Heart left ventricle (tissue), 16 donors: ENCODE data around the gene ENTREP1. TPM values are rescaled to one million over a fixed set of nuclear protein-coding genes. Genes with fewer than 3 reads are reported as not detected.
"Not testable (repeated sequence)": the region's sequence is repeated elsewhere in the genome, so short reads cannot be mapped to it uniquely, and the experiment has no call there.

Source experiments
- ATAC-seq, 4 donors: fragments of 200-7000 bp; cut with Tn5 transposase; one replicate each; pipeline ENCODE4 v1.9.1; 2020 to 2022; ENCODE audit warnings: moderate library complexity in 4 of 4, mild to moderate bottlenecking in 3 of 4, moderate number of reproducible peaks in 1 of 4
- DNase-seq, 5 donors: peaks; one replicate each; pipeline ENCODE4 v3.0.0-alpha.2; 2020
- H3K27ac ChIP-seq, 12 donors: fragments of 200-600 bp; sonication (generic) in 4 of 12; one replicate each; pipeline versions ENCODE4 v1.5.0 to v1.8.0; 2016 to 2022; ENCODE audit warnings: mild to moderate bottlenecking in 2 of 12
- H3K27me3 ChIP-seq, 9 donors: fragments of 200-600 bp; sonication (generic) in 2 of 9; one replicate each; pipeline versions ENCODE4 v1.5.1 to v1.8.0; 2016 to 2022; ENCODE audit warnings: mild to moderate bottlenecking in 3 of 9
- H3K36me3 ChIP-seq, 9 donors: fragments of 200-600 bp; sonication (generic) in 2 of 9; one replicate each; pipeline versions ENCODE4 v1.5.0 to v1.8.0; 2018 to 2022; ENCODE audit warnings: mild to moderate bottlenecking in 2 of 9
- H3K4me1 ChIP-seq, 12 donors: fragments of 200-600 bp; sonication (generic) in 4 of 12; one replicate each; pipeline versions ENCODE4 v1.5.0 to v1.8.0; 2016 to 2022; ENCODE audit warnings: mild to moderate bottlenecking in 3 of 12
- H3K4me3 ChIP-seq, 12 donors: fragments of 200-600 bp; sonication (generic) in 4 of 12; one replicate each; pipeline versions ENCODE4 v1.5.0 to v1.8.0; 2017 to 2022; ENCODE audit warnings: mild to moderate bottlenecking in 9 of 12, moderate library complexity in 4 of 12
- H3K9me3 ChIP-seq, 12 donors: fragments of 200-600 bp; sonication (generic) in 4 of 12; one replicate each; pipeline versions ENCODE4 v1.5.0 to v1.8.0; 2016 to 2022; ENCODE audit warnings: mild to moderate bottlenecking in 1 of 12
- POLR2A ChIP-seq, 2 donors: fragments of 450-650 bp; IDR thresholded peaks; one replicate each; pipeline ENCODE4 v1.6.1; 2017; ENCODE audit warnings: antibody characterized with exemption in 2 of 2, mild to moderate bottlenecking in 2 of 2, moderate library complexity in 2 of 2
- WGBS, 4 donors: extraction: QIAGEN DNeasy Blood & Tissue Kit in 2 of 4; methylation state at CpG; one replicate each; pipeline versions ENCODE4 v1.1.5 to v1.1.7; 2013 to 2018; 5-methylcytosine and 5-hydroxymethylcytosine counted together
- intact Hi-C, 10 donors: fragments of 100-400 bp; cut with DNase I; formaldehyde crosslinking; loops; one replicate each; pipeline versions ENCODE4 v1.11.1 to v1.14.2; 2022
- polyA plus RNA-seq, 2 donors: library from polyadenylated mRNA; stranded (reverse); fragments of 200-250 nt; gene quantifications; one replicate each; pipeline ENCODE4 v1.2.3, GENCODE V29; 2013
- total RNA-seq, 9 donors: library from RNA; depleted of rRNA in 2 of 9; stranded (reverse); fragments of >200 nt in 2 of 9; fragmentation: NEBNext Ultra II Directional in 3 of 9; extraction: Animal tissue kit (Norgen Biotek cat#: 25700) in 3 of 9; gene quantifications; one replicate each; pipeline versions ENCODE4 v1.1.0 to v1.2.4, GENCODE V29; 2016 to 2023
- TF ChIP-seq, protein P1 (sequence below), 12 donors: fragments of 200-600 bp; sonication (generic) in 4 of 12; IDR thresholded peaks; one replicate each; pipeline versions ENCODE4 v1.5.0 to v1.8.0; 2018 to 2022; ENCODE audit warnings: antibody characterized with exemption in 12 of 12, mild to moderate bottlenecking in 5 of 12
- donor health status: ischemic (EF 13 %, LVEDD 7.1; RV severe dilation, severe dysfunction).
- donor health status: healthy with polysubstance abuse.
- donor health status: DM: no; HTN: yes; CAD: no.
- donor health status: DM: no; HTN: no; CAD: no.
- donor health status: ischemic (EF 25% LVEDD 6.9; RV normal size, moderate dysfunction).
- donor health status: ischemic (EF 25% LVEDD 5.7; RV mildly dilated, moderate dysfunction).
- donor health status: healthy.
- donor health status: DM: yes; HTN: yes; CAD: no.
- donor health status: ischemic (EF 35%, LVEDD 5.7; RV mildly dilated, moderate dysfunction).
- donor health status: nonischemic (EF 11% LVEDD 7.7; RV severe dilation, severe dysfunction).
- donor health status: DM: yes; HTN: yes; CAD: no.
- donor health status: PGD.
- donor health status: ischemic (EF 29% LVEDD 5.4; RV normal size, mild dysfunction).
- donor health status: nonischemic (EF 23%, LVEDD 6.1; RV moderate dilation, normal function).

ENTREP1 gene
- total and polyA plus RNA-seq, 11 donors: 12.6 to 29.1 (median 23.8) TPM

DNA sequence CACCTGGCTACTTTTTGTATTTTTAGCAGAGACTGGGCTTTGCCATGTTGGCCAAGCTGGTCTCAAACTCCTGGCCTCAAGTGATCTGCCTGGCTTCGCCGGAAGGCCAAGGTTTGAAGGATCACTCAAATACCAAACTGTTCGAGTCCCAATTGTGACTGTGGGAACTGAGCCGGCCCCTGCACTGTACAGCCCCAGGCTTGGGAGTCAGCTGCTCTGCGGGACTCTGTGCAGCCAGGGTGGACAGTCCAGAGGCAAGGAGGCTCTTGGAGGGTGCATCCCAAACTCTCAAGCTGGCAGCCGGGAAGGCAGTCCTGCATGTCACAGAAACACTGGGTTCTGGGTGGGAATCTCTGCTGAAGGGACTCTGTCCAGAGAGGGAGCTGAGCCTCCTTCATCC, 109.0 kb downstream of the ENTREP1 start:
- no peak for DNase-seq
- Histone ChIP-seq H3K4me1 (no peaks in the 10 kb centered on the region), H3K4me3 (no peak overlapping the region), H3K9me3 (peaks cover 0 to 12% (median 0%) of the 10 kb centered on the region in 12 donors), H3K27me3 (no peaks in the 10 kb centered on the region), H3K36me3 (no peaks in the 10 kb centered on the region), H3K27ac (no peak overlapping the region)
- 91 to 97% (median 96%) methylated on average over 6 of the region's 6 CpGs for WGBS, 4 donors
- ATAC-seq: no peak
- intact Hi-C loops: no loop called here
- no peak for TF ChIP-seq POLR2A (IDR thresholded peaks at IDR 0.05)
- TF ChIP-seq, protein P1, sequence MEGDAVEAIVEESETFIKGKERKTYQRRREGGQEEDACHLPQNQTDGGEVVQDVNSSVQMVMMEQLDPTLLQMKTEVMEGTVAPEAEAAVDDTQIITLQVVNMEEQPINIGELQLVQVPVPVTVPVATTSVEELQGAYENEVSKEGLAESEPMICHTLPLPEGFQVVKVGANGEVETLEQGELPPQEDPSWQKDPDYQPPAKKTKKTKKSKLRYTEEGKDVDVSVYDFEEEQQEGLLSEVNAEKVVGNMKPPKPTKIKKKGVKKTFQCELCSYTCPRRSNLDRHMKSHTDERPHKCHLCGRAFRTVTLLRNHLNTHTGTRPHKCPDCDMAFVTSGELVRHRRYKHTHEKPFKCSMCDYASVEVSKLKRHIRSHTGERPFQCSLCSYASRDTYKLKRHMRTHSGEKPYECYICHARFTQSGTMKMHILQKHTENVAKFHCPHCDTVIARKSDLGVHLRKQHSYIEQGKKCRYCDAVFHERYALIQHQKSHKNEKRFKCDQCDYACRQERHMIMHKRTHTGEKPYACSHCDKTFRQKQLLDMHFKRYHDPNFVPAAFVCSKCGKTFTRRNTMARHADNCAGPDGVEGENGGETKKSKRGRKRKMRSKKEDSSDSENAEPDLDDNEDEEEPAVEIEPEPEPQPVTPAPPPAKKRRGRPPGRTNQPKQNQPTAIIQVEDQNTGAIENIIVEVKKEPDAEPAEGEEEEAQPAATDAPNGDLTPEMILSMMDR (IDR thresholded peaks at IDR 0.05): no peak

DNA sequence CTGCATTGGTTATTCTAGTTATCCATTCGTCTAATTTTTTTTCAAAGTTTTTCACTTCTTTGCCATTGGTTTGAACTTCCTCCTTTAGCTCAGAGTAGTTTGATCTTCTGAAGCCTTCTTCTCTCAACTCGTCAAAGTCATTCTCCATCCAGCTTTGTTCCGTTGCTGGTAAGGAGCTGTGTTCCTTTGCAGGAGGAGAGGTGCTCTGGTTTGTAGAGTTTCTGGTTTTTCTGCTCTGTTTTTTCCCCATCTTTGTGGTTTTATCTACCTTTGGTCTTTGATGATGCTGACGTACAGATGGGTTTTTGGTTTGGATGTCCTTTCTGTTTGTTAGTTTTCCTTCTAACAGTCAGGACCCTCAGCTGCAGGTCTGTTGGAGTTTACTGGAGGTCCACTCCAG, 114.6 kb downstream of the ENTREP1 start:
- 92 to 96% (median 93%) methylated on average over 4 of the region's 4 CpGs for WGBS, 4 donors
- DNase-seq, H3K4me3 ChIP-seq, intact Hi-C loops, H3K27ac ChIP-seq, ATAC-seq, H3K36me3 ChIP-seq, H3K4me1 ChIP-seq, H3K27me3 ChIP-seq, H3K9me3 ChIP-seq: not testable (repeated sequence)

GRCh38 chr9:69440254-69440955, 115.4 kb downstream of the ENTREP1 start:
- intact Hi-C loops, H3K36me3 ChIP-seq, H3K27me3 ChIP-seq, H3K27ac ChIP-seq, H3K4me3 ChIP-seq, DNase-seq, H3K9me3 ChIP-seq, H3K4me1 ChIP-seq, ATAC-seq: not testable (repeated sequence)
- 92 to 96% (median 94%) methylated on average over 15 of the region's 15 CpGs for WGBS, 4 donors

Other genes starting within 250 kb of the ENTREP1 start
- gene TJP2, start 150.9 kb upstream of the ENTREP1 start, total RNA-seq: 100 to 1,000 TPM in 4 of 9 donors, 10 to 100 TPM in 5; 56.0 to 139 (median 92.0) TPM
- 10 to 100 TPM; 29.1 to 29.5 TPM for gene TJP2, start 150.9 kb upstream of the ENTREP1 start, polyA plus RNA-seq